VCaP (cell line): ENCODE measurements around the gene ATG16L2.

Experiments
- H3K27ac ChIP-seq: fragments of 450-650 bp; 2 replicates; pipeline ENCODE4 v1.5.1; 2017
- TF ChIP-seq, protein P1 (sequence below): fragments of 450-650 bp; conservative IDR thresholded peaks from 2 replicates; pipeline ENCODE4 v1.5.1; 2017; ENCODE audit warnings: mild to moderate bottlenecking, moderate library complexity

ATG16L2 gene

GRCh38 chr11:72821221-72821919 lies 7.2 kb downstream of the ATG16L2 start:
- TF ChIP-seq, protein P1, sequence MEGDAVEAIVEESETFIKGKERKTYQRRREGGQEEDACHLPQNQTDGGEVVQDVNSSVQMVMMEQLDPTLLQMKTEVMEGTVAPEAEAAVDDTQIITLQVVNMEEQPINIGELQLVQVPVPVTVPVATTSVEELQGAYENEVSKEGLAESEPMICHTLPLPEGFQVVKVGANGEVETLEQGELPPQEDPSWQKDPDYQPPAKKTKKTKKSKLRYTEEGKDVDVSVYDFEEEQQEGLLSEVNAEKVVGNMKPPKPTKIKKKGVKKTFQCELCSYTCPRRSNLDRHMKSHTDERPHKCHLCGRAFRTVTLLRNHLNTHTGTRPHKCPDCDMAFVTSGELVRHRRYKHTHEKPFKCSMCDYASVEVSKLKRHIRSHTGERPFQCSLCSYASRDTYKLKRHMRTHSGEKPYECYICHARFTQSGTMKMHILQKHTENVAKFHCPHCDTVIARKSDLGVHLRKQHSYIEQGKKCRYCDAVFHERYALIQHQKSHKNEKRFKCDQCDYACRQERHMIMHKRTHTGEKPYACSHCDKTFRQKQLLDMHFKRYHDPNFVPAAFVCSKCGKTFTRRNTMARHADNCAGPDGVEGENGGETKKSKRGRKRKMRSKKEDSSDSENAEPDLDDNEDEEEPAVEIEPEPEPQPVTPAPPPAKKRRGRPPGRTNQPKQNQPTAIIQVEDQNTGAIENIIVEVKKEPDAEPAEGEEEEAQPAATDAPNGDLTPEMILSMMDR: no peak
- peak overlapping the region; percentile 82 for H3K27ac ChIP-seq

DNA sequence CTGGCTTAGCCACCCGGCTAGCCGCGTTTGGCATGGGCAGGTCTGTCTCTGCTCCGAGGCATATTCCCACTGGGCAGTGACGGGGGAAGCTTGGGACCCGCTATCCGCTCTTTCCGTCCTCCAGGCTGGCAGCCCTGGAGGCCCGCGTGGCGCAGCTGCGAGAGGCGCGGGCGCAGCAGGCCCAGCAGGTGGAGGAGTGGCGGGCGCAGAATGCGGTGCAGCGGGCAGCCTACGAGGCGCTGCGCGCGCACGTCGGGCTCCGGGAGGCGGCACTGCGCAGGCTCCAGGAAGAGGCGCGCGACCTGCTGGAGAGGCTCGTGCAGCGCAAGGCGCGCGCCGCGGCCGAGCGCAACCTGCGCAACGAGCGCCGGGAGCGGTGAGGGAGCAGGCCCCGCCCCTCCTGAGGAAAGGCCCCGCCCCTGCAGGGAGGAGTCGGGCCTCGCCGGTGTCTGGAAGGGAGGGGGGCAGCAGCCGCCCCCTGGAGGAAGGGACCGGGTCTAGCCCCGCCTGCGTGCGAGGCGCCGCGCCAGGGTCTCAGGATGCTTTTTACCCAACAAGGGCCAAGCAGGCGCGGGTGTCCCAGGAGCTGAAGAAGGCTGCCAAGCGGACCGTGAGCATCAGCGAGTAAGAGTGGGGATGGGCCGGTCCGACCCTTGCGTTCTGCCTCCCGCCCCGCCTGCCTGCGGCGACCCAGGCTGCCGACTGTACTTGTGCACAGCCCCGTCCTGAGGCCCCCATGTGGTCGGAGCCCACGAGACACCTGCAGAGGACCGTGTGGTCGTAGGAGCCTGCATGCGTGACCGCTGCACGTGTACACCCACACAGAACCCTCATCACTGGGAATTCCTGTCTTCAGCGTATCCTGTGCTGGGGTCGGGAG lies 7.9 kb downstream of the ATG16L2 start:
- peak overlapping the region; percentile 82 for H3K27ac ChIP-seq
- TF ChIP-seq, protein P1: peak; percentile 28; the same call in 1 of the 2 replicates

DNA sequence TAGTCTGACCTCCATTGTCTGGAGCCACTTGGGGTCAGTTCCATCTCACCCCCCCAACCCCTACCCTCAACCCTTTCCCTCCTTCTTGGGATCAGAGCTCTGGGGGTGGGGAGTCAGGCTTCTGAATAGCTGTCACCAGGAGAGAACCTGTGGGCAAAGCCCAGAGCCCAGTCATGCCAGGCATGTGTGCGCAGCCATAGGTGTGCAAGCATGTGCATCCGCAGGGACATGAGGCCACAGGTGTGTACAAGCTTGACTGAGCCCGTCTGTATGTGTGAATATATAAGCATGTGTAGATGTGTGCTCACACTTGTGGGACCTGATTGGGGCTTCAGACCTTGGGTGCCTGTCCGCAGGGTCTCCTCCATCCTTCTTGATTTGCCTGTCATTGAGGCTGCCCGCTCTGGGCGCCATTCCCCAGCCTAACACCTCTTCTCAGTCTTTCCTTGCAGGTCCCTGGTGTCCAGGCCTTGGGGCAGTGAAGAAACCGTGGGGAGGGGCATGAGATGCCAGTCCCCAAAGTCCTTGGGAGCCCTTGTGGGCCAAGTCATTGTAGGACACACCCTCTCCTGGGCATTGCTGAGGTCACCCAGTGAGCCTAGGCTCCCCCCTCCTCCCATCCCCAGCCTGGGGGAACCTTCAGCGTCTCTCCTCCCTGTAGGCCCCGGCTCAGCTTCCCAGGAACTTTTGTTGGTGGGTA lies 9.0 kb downstream of the ATG16L2 start:
- H3K27ac ChIP-seq: no peak overlapping the region
- TF ChIP-seq, protein P1: no peak

- TF ChIP-seq, protein P1: no peak
- no peak overlapping the region for H3K27ac ChIP-seq
Measured at GRCh38 chr11:72824020-72824419, 9.8 kb downstream of the ATG16L2 start.

DNA sequence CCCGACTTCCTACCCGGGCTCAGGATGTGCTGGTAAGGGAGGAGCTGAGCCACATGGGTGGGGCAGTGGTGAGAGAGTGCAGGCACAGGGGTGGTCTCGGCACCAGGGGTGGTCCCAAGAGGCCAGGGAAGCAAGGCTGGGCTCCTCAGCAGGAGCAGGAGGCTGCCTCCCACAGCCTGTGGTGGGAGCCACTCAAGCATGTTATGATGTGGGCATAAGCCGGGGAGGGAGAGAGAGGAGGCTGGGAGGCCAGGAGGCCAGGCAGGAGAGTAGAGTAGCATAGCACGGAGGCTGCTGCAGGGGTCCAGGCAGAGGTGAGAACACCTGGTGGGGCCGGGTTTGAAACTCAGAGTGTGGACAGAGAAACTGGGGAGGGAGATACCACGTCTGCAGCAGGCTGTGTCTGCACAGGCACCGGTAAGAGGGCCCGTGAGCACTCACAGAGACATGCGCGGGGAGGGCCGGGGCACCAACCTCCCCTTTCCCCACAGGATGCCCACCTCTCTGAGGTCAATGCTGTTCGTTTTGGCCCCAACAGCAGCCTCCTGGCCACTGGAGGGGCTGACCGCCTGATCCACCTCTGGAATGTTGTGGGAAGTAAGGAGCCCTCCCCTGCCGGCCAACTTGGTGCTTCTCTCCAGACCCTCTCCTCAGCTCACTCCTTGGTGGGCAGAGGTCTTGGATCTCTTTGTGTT lies 10.7 kb downstream of the ATG16L2 start:
- TF ChIP-seq, protein P1: no peak
- H3K27ac ChIP-seq: no peak overlapping the region

GRCh38 chr11:72825661-72826060 lies 11.4 kb downstream of the ATG16L2 start:
- no peak overlapping the region for H3K27ac ChIP-seq
- TF ChIP-seq, protein P1: no peak
